NOMO-1 treated with dmso at 0.1 percent for 144 hours (cell line): ENCODE results near the gene DOHH.

Experiments used
- DNase-seq: peaks from one replicate; lab custom pipeline; 2025; ENCODE audit not compliant: unreplicated experiment; lab: John Stamatoyannopoulos, UW

DOHH gene

DNA sequence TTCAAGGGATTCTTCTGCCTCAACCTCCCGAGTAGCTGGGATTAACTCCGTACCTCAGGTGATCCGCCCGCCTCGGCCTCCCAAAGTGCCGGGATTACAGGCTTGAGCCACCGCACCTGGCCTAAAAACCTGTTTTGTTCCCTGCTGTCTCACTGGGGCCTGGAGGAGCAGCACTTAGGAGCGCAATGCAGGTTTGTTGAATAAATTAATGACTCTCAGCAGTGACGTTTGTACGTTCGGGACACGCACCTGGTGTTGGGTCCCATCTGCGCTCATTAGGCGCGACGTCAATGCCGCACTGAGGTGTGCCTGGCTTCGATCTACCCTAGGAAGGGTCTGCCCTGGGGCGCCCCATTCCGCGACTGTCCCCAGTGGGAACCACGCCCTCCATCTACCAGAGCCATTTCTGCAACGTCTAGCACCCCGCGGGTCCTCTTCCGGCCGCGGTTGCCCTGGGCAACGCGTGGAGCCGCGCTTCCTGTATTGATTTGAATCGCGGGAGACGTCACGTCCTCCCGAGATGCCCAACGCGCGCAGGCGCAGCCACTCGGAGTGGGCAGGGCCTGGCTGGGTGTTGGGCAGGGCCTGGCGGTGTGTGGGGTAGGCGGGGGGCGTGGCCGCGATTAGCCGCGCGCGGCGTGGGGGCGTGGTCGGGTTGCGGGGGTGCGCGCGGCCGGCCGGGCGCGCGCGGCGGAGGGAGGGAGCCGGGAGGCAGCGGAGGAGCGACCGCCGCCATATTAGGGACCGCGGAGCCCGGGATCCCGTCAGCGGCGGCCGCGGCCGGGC is 5.3 kb upstream of the DOHH start, which contains the start of gene FZR1:
FZR1 (plus strand) TSS at position 714 of the 786 bp plus-strand sequence. CDS start 16,679 bp downstream, outside the sequence.
- peak; percentile 97 for DNase-seq

DNA sequence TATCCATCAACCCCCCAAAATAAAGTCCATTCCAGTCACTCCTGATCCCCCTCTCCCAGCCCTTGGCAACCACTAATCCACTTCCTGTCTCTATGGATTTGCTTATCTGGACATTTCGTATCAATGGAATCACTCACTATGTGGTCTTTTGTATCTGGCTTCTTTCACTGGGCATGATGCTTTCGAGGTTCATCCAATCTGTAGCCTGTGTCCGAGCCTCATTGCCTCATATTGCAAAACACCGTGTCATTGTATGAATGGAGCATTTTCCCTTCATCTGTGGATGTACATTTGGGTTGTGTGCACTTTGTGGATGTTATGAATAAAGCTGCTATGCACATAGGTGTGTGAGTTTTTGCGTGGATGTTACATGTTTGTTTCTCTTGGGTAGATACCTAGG is 4.3 kb upstream of the DOHH start:
- no peak for DNase-seq

DNA sequence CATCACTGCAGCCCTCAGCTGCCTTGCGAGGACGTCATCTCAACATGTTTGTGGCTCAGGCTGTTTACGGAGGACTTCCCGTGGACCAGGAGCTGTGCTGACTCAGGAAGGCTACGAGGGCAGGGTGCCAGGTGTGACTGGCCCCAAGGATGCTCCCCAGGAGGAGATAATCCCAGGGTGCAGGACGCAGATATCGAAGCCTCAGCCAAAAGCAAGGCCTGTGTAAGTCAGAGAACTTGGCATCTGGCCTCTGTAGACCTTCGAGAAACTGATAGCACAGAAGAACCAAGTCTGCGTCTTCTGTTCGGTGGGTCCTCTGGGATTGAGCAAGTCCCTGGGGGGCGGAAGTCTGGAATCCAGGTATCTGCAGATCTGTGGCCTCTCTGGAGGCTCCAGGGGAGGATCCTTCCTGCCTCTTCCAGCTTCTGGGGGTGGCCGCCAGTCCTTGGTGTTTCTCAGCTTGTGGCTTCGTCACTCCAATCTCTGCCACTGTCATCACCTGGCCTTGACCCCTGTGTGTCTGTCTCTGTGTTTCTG is 2.6 kb upstream of the DOHH start:
- DNase-seq = no peak

DNA sequence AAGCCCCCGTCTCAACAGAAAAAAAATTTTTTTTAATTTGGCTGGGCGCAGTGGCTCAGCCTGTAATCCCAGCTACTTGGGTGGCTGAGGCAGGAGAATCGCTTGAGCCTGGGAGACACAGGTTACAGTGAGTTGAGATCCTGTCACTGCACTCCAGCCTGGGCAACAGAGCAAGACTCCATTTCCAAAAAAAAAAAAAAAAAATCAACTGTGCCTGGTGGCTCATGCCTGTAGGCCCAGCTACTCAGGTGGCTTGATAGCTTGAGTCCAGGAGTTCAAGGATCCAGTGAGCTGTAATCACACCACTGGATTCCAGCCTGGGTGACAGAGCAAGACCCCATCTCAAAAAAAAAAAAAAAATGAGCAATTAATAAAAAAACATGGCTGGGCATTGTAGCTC is 1.3 kb upstream of the DOHH start:
- DNase-seq = no peak

DNA sequence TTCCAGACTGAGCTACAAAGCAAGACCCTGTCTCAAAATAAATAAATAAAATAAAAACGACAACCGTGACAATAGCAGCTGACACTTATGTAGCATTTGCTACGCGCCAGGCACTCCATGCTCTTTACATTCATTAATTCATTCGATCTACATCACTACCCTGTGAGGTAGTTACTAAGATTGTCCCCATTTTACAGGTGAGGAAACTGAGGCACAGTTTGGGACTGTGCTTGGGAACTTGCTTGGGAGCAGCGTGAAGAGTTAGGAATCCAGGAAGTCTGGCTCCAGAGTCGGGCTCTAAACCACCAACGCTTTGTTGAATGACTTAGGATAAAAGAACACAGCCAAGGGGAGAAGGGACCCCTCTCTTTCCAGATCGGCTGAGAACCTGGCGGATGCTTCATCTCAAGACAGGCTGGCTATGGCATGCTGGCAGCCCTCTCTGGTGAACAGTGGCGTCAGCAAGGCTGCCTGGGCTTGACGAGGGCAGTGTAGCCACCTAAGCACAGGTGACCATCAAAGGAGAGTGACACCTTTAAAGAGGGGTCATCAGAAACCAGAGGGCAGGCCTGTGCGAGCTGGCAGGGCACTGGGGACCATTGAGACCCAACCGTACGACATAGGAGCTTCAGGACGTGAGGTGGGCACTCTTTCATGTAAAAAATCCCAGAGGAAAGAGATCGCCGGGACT is 591 bp downstream of the DOHH start:
- DNase-seq = no peak

DNA sequence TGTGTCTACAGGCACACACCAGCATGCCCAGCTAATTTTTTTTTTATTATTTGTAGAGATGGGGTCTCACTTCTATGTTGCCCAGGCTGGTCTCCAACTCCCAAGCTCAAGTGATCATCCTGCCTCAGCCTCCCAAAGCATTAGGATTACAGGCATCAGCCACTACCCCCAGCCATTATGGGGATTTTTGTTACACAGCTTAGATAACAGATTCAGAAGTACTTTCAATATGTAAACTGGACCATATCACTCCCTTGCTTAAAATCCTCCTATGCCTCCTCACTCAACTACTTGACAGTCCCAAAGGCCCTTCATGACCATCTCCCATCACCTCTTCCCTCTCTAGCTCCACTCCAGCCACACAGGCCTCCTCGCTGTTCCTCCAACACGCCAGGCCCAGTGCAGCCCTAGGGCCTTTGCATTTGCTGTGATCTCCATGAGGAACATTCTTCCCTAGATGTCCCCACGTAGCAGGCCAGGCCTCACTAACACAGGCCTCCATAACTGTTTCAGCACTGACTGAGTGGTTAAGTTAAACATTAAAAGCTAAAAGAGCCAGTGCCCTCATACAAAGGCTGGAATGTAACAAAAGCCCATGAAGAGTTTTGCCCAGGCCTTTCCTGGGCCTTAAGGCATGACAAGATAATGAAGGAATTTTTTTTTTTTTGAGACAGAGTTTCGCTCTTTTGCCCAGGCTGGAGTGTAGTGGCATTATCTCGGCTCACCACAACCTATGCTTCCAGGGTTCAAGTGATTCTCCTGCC is 2.5 kb downstream of the DOHH start:
- no peak for DNase-seq

DNA sequence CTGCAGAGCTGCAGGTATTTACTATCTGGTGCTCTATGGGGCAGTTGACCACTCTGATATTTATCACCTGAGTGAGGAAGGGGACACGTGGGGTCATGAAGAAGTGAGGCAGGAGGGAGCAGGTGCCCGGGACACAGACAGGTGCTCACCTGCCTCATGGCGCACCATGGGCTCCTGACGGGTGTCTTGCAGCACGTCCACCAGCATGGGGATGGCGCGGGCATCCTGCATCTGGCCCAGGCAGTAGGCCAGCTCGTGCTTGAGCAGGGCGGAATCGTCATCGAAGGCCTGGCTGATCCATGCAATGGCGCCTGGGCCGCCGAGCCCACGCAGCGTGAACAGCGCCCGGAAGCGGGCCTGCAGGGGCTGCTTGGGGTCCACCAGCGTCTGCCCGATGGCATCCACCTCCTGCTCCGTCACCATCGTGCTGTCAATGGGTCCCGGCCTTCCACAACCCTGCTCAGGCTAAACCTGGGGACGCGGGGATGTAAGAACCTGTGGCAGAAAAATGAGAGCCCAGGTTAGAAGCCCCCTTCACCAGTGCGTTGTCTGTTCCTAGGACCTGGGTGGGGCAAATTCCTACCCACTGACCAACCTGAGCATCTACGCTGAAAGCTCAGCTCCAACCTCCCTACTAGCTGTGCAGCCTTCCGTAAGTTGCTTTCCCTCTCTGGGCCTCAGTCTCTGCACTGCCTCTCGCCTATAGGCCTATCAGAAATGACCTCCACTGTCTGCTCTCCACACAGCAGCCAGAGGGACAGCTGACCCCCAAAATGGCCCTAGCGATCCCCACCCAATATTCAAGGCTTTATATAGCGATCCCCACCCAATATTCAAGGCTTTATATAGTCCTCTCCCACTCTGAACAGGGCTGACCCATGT is 3.8 kb downstream of the DOHH start:
- DNase-seq = no peak

DNA sequence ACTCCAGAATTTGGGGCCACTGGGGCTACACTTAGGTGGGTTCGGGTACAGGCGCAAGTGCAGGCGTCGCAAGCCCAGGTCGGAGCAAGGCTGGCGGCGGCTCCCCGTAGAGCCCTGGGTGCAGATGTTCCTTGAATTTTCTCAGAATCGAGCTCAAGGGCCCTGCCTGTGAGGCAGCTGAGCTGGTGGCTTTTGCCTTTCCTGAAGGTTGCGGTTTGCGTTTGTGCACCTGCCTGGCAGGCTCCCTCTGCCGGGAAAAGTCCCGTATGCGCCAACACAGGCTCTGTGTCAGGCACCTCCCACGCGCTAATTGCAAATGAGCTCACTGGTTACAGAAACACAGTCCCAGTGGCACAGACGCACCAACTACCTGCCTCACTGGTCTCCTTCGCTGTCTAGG is 5.9 kb downstream of the DOHH start:
- DNase-seq = no peak

DNA sequence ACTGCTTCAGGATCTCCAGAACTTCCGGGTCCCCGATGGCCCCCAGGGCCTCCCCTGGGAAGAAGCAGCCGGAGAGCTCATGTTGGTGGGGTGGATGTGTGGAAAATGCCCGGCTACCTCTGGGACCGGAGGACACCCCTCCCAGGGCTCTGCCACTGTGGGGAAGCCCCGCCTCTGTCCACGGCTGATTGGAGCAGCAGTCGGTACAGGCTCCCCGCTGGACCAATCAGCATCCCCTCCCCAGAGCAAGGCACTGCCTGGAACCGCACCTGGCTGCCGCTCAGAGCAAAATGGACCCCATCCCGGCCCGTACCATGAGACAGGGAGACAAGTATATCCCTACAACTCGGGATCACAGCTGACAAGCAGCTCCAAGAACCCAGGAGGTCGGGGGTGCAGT is 6.4 kb downstream of the DOHH start:
- DNase-seq = no peak

DNA sequence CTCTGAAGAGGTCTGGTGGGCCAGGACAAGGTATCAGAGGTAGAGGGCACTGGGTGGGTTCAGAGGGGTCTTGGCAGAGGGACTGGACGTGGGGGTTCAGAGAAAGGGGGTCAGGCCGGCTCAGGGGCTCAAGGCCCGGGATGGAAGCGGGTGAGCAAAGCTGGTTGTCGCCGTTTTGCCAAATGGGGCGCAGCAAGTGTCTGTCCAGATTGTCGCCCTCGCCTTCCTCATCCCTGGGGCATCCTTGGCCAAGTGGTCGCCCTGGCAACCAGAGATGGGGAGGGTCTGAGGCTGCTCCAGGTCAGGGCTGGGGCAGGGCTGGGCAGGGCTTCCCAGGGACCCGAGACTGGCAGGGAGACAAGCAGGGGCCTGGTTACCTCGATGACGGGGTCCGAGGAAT is 6.8 kb downstream of the DOHH start:
- no peak for DNase-seq

DNA sequence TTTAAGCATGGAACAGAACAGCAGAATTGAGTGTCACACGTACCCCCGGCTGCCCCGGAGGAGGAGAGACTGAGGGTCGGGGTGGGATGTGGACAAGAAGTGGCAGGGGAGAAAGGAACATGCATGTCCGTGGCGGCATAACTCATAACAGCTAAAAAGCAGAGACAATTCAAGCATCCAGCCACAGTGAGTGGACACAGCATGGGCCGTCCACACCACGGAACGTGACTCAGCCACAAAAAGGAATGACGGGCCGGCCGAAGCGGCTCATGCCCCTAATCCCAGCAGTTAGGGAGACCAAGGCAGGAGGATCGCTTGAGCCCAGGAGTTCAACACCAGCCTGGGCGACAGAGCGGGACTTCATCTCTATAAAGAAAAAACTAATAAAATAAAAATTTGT is 7.6 kb downstream of the DOHH start:
- DNase-seq = no peak

DNA sequence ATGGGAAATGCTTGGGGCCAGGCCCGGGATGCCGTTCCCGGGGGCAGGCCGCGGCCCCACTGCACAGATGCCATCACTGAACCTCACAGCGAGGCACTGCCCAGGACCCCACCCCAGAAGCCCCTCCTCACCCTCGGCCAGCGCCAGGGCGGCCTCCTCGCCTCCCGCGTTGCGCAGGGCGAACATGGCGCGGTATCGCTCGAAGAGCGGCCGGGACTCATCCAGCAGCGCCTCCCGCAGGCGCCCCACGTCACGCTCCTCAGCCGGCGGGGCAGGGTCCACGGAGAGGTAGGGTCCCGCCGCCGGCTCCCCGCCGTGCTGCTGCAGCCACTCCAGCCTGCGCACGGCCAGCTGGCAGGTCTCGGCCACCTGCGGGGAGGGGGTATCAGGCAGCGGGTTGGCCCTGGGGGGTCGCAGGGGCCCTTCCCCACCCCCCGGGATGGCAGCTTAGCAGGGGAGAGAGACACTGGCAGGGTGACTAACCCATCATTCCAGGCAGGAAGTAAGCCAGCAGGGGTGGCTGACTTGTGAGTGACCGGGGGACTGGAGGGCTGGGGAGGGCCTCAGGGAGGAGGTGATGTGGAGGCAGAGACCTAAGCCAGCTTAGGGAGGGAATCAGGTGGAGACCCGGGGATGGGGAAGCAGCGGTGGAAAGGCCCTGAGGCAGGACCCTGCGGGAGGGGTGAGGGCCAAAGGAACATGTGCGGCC is 8.2 kb downstream of the DOHH start:
- DNase-seq = no peak

DNA sequence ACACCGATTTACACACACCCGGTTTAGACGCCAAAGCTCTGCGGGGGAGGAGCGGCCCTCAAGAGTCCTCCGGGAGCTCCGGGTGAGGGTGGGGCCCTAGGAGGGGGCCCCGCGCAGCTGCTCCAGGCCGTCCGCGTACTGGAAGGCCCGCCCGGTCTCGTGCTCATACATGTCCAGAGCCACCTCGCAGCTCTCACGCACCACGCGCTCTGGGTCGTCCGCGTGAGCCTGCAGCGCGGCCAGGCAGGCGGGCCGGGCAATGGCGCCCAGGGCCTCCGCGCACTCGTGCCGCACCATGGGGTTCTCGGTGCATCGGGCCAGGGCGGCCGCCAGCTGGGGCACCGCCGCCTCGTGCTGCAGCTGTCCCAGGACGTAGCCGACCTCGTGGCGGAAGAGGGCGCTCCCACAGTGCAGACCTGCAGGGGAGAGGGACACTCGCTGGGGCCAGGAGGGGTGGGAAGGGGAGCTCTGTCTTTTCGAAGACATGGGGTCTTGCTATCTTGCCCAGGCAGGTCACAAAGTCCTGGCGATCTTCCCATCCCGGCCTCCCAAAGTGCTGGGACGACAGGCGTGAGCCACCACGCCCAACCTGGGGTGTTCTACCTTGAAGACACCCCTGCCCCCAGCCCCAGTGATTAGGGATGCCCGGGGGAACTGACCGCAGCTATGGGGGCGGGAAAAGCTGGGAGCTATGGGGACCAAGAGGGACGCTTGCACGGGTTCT is 8.9 kb downstream of the DOHH start:
- no peak for DNase-seq

DNA sequence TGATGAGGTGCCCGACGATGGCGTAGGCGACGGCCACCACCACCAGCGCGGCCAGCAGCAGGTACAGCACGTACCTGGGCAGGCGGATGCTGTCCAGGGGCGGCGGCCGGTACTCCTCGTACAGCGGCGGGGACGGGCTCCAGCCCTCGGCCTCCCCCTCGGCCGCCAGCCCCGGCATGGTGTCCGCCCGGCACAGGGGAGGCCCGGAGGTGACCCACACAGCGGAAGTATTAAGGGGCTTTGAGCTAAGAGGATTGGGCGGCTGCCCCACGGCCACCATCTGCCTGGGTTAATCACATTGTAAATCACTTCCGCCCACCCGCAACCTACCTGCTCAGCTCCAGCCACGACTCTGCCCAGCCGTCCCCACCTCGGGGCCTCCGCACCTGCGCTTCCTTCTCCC is 17.2 kb downstream of the DOHH start, which contains the start of gene SMIM44:
SMIM44 (minus strand) TSS at position 216 of the 403 bp plus-strand sequence; CDS start at position 178, 38 bp downstream.
- no peak for DNase-seq

DNA sequence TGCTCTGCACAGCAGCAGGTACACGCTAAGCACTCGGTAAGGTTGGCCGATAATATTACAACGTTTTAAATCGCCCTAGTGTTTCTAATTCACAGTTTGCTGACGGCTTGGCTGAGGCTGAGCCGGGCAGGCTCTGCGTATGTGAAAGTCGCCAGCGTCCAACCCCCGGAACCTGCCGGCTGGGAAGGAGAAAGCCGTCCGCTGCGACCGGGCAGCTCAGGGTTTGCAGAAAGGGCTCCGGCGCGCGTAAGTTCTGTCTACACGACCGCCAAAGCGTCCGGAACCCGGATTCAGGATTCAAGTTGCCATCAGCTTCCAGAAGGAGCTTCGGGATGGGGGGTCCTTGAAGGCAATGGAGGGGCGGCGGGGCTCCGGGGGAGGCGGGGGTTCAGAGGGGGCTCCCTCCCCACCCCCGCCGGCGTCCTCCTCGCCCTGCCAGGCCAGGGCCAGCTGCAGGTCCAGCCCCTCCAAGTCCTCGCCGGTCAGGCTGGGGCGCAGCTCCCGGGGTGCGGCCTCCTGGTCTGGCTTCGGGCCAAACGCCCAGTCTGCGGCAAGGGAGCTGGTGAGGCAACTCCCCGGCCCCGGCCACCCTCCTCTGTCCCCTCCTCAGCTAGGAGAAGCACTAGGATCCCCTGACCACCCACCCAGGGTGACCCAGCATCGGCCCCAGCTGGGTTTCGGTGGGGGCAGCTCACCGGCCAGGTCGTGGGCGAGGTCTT is 17.8 kb downstream of the DOHH start:
- DNase-seq = no peak

DNA sequence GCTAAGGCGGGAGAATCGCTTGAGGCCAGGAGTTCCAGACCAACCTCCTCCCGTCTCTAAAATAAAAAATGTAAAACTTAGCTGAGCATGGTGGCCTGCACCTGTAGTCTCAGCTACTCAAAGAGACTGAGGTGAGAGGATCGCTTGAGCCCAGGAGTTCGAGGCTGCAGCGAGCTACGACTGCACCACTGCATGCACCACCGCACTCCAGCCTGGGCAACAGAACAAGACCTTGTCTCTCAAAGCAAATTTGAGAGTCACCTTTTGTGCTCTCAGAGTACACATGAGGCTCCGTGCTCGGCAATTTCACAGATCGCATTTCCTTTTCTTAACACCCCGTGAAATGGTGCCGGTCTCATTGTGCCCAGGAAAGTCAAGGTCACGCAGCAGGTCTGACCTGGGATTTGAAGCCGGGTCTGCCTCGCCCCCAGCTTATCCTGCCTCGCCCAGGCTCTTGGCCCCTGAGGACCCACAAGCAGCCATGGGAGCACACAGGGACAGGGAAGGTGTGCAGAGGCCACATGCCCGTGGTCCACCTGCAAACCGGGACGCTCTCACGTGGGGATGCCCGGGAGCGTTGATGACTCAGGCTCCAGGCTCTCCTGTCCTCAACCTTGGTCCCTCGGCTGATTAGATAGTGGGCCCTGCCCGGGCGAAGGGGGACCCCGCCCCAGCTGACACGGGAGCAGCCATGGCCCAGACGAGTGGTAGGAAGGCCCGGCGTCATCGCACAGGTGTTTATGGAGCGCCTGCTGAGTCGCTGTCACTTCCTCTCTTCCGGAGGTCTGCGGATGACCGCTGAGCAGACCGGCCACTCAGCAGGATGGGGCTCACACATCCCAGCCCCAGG is 19.0 kb downstream of the DOHH start:
- no peak for DNase-seq

DNA sequence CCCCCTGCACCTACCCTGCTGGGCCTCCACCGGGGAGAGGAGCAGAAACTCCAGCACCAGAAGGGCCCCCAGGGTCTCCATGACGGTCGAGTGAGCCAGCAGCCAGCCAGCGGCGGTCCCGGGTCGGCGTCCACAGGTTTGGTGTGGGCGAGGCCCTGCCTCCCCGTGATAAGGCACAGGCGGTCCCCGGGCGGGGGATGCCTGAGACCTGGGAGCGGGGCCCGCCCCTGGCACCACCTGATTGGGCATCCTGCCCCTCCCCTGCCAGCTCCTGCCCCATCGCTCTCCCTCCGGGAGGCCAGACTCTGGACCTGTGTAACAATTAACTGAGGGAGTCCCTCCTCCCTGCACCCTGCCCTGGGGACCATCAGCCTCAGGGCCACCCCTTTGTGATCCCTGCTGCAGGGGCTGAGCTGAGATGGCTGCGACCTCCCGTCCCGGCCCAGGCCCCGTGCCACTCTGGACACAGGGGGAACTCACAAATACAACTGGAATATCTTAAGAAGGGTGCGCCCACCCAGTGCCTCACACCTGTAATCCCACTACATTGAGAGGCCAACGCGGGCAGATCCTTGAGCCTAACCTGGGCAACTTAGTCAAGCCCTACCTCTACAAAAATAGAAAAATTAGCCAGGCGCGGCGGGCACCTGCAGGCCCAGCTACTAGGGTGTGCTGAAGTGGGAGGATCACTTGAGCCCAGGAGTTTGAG is 19.9 kb downstream of the DOHH start, which contains the start of gene SMIM24:
SMIM24 (minus strand) TSS at position 143 of the 709 bp plus-strand sequence; CDS start at position 81, 62 bp downstream.
- no peak for DNase-seq
